Activated naive CD4-positive, alpha-beta T cell treated with anti-CD3 and anti-CD28 coated beads, Interleukin-2, amount 50 U/mL, for 72 hours (primary cell): Measurements from ENCODE around the gene AAMP. TPM values are rescaled to one million over a fixed set of nuclear protein-coding genes. Genes with fewer than 3 reads are reported as not detected.

Experiments used
- ATAC-seq, 2 donors: fragments of 150-1000 bp; cut with Tn5 transposase; 2 replicates each; pipeline ENCODE4 v1.10.0; 2021; ENCODE audit warnings: mild to moderate bottlenecking in 2 of 2, moderate library complexity in 2 of 2
- DNase-seq, 2 donors: peaks; one replicate each; pipeline ENCODE4 v3.0.0; 2021 to 2022; ENCODE audit warnings: low spot score in 2 of 2
- H3K27ac Mint-ChIP-seq, 2 donors: one replicate each; pipeline ENCODE4 v1.8.0; 2022; ENCODE audit warnings: mild to moderate bottlenecking in 2 of 2, mixed read lengths in 2 of 2
- H3K36me3 Mint-ChIP-seq, 2 donors: one replicate each; pipeline ENCODE4 v1.8.0; 2022; ENCODE audit warnings: mixed read lengths in 2 of 2
- H3K9me3 Mint-ChIP-seq, 2 donors: one replicate each; pipeline ENCODE4 v1.8.0; 2022; ENCODE audit warnings: mixed read lengths in 2 of 2
- total RNA-seq, 2 donors: library from RNA; stranded (reverse); gene quantifications; one replicate each; pipeline ENCODE4 v1.2.3, GENCODE V29; 2022

Gene AAMP
- total RNA-seq, 2 donors from 2014 or later: 67.7 to 68.4 TPM

DNA sequence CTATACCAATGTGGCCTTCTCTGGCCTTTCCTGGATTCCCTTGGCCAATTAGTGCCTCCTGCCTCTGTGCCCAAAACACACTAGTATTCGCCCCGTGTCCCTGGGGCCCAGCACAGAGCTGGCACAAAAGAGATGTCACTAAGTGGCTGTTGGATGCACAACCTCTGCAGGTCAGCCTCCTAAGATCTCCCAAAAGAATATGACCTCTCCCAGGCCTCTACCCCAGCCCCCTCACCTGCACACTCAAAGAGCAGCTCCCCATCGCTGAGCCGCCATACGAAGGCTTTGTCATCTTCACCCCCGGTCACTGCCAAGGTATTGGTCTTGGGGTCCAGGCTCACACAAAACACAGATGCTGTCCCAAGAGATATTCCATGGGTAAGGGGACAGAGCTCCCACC lies 2.7 kb downstream of the AAMP start:
- no peak for DNase-seq
- no peak for ATAC-seq
- peak overlapping the region; percentile 31 to 73 for H3K27ac Mint-ChIP-seq
- H3K9me3 Mint-ChIP-seq: no peaks in the 10 kb centered on the region
- H3K36me3 Mint-ChIP-seq: peaks cover 12 to 14% of the 10 kb centered on the region in 2 donors

DNA sequence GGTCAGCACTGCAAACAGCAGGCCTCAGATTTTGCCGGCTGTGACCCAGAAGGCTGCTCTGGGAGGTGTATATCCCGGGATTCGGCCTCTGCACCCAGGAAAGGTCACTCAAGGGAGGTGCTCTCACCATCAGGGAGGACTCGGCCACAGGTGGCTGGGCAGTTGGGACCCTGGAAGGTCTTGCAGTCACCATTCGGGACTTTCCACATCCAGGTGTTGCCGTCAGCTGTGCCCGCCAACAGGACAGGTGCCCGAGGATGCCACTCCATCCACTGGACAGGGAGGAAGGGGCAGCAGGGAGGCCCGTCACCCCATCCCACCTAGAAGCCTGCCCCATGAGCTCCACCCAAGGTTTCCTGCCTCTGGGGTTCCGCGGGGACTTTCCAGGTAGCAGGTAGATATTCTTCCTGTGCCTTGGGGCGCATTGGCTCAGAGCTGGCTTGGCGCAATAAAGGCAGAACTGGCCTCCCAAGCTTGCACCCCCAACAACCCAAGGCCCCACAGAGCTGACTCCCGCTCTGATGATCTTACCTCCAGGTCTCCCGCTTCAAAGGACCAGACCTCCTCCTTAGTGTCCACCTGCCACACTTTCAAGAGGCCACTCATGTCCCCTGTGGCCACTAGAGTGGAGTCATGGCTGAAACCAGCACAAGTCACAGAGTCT lies 3.5 kb downstream of the AAMP start:
- H3K27ac Mint-ChIP-seq: peak overlapping the region; percentile 77
- H3K36me3 Mint-ChIP-seq: peaks cover 12 to 14% of the 10 kb centered on the region in 2 donors
- H3K9me3 Mint-ChIP-seq: no peaks in the 10 kb centered on the region
- no peak for DNase-seq
- ATAC-seq: no peak

- Mint-ChIP-seq H3K36me3 (peaks cover 12 to 14% of the 10 kb centered on the region in 2 donors), H3K27ac (peak overlapping the region in 1 of 2 donors; percentile 77), H3K9me3 (no peaks in the 10 kb centered on the region)
- DNase-seq (no peak), ATAC-seq (no peak)
These were observed 4.3 kb downstream of the AAMP start for GRCh38 chr2:218265626-218266025.

GRCh38 chr2:218264773-218265561 lies 5.0 kb downstream of the AAMP start:
- ATAC-seq: no peak
- Mint-ChIP-seq H3K9me3 (no peaks in the 10 kb centered on the region), H3K27ac (peak overlapping the region in 1 of 2 donors; percentile 74), H3K36me3 (peaks cover 8 to 14% of the 10 kb centered on the region in 2 donors)
- no peak for DNase-seq

DNA sequence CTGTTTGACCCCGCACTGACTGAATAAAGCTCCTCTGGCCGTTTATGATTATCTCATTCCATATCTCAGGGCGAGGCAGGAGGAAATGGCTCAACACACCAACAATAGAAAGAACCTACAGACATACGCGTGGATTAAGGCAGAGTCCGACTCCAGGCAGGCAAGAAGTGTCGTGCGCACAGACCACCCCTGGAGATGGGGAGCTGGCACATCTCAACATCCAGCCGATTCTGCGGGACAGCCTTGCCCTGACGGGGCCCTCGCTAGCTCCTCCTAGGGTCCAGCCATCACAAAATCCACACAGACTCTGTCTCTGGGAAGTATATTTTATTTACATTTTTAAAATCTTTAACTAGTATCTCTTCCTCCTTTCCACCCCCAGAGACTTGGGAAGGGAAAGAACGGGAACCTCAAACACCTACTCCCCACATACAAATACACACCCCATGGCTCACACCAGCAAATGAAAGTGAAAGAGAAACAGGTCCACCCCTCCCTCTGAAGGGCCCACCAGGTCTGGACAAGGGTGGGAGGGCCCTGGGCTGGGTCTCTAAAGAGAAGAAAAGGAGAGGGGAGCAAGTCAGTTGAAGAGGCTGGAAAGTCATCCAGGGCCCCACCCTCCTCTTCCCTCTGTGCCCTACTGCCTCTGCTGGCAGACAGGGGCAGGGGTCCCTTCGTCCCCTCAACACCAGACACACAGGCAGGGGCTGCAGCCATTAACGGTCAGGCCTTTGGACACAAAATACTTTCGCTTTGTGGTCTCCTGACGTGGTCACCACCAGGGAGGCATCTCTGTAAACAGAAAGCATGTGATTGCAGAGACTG lies 5.9 kb downstream of the AAMP start:
- Mint-ChIP-seq H3K36me3 (peaks cover 0 to 7% of the 10 kb centered on the region in 2 donors), H3K27ac (peak overlapping the region in 1 of 2 donors; percentile 70), H3K9me3 (no peaks in the 10 kb centered on the region)
- ATAC-seq (peak; percentile 21 to 27), DNase-seq (no peak)

DNA sequence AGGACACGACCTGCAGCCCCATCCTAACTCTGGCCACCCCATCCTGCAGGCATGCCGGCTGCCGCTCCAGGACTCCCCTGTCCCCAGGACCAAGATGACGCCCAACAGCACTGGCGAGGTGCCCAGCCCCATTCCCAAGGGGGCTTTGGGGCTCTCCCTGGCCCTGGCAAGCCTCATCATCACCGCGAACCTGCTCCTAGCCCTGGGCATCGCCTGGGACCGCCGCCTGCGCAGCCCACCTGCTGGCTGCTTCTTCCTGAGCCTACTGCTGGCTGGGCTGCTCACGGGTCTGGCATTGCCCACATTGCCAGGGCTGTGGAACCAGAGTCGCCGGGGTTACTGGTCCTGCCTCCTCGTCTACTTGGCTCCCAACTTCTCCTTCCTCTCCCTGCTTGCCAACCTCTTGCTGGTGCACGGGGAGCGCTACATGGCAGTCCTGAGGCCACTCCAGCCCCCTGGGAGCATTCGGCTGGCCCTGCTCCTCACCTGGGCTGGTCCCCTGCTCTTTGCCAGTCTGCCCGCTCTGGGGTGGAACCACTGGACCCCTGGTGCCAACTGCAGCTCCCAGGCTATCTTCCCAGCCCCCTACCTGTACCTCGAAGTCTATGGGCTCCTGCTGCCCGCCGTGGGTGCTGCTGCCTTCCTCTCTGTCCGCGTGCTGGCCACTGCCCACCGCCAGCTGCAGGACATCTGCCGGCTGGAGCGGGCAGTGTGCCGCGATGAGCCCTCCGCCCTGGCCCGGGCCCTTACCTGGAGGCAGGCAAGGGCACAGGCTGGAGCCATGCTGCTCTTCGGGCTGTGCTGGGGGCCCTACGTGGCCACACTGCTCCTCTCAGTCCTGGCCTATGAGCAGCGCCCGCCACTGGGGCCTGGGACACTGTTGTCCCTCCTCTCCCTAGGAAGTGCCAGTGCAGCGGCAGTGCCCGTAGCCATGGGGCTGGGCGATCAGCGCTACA lies 7.0 kb downstream of the AAMP start:
- ATAC-seq (peak in 1 of 2 donors; percentile 7), DNase-seq (no peak)
- Mint-ChIP-seq H3K27ac (peak overlapping the region; percentile 14 to 16), H3K9me3 (no peaks in the 10 kb centered on the region), H3K36me3 (peaks cover 0 to 7% of the 10 kb centered on the region in 2 donors)

DNA sequence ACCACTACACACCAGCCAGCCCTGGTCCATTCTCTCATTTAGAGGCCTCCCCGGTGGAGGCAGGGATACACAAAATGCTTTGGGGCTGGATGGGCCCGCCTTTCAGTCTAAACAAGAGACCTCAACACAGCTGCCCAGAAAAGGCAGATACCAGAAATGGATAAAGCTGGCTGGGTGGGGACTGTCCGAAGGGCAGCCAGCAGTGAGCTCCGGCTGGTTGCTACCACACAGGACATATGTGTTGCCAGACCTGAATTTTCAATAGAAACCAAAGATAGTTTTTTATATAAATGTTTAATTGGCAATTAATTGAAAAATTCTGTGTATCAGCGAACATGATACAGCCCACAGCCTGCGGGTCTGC lies 7.7 kb downstream of the AAMP start:
- peak overlapping the region in 1 of 2 donors; percentile 29 for H3K27ac Mint-ChIP-seq
- ATAC-seq: no peak
- DNase-seq: no peak
- peaks cover 0 to 2% of the 10 kb centered on the region in 2 donors for H3K36me3 Mint-ChIP-seq
- no peaks in the 10 kb centered on the region for H3K9me3 Mint-ChIP-seq

- DNase-seq: no peak
- H3K9me3 Mint-ChIP-seq: no peaks in the 10 kb centered on the region
- no peak for ATAC-seq
- H3K27ac Mint-ChIP-seq: peak overlapping the region in 1 of 2 donors; percentile 73
- H3K36me3 Mint-ChIP-seq: no peaks in the 10 kb centered on the region
These were observed 8.3 kb downstream of the AAMP start for GRCh38 chr2:218261423-218262236.

- H3K36me3 Mint-ChIP-seq: no peaks in the 10 kb centered on the region
- H3K9me3 Mint-ChIP-seq: no peaks in the 10 kb centered on the region
- H3K27ac Mint-ChIP-seq: peak within 1 kb of the TSS; percentile 68 to 73
- ATAC-seq (peak in 1 of 2 donors; percentile 3), DNase-seq (no peak)
These were observed 9.1 kb downstream of the AAMP start, which contains the start of gene GPBAR1 for GRCh38 chr2:218260742-218261422. GPBAR1 (plus strand) TSS chr2:218261015; CDS start chr2:218262725, 1,710 bp downstream.

DNA sequence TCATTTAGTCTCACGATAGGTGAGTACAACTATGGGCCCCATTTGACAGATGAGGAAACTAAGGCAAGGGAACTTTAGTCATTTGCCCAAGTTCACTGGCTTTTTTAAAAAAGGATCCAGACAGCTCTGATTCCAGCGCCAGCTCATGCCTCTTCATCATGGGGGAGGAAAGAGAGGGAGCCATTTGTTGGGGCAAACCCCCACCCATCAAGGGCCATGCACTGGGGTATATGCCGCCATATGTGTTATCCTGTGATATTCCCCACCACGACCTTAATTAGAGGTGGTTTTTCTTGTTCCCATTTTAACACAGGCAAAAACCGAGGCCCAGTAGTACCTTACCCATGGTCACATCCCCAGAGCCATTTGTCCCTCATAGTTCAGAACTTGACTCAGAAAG lies 9.8 kb downstream of the AAMP start:
- ATAC-seq: no peak
- DNase-seq: no peak
- peak overlapping the region; percentile 60 to 68 for H3K27ac Mint-ChIP-seq
- no peaks in the 10 kb centered on the region for H3K9me3 Mint-ChIP-seq
- H3K36me3 Mint-ChIP-seq: peaks cover 0 to 4% of the 10 kb centered on the region in 2 donors

DNA sequence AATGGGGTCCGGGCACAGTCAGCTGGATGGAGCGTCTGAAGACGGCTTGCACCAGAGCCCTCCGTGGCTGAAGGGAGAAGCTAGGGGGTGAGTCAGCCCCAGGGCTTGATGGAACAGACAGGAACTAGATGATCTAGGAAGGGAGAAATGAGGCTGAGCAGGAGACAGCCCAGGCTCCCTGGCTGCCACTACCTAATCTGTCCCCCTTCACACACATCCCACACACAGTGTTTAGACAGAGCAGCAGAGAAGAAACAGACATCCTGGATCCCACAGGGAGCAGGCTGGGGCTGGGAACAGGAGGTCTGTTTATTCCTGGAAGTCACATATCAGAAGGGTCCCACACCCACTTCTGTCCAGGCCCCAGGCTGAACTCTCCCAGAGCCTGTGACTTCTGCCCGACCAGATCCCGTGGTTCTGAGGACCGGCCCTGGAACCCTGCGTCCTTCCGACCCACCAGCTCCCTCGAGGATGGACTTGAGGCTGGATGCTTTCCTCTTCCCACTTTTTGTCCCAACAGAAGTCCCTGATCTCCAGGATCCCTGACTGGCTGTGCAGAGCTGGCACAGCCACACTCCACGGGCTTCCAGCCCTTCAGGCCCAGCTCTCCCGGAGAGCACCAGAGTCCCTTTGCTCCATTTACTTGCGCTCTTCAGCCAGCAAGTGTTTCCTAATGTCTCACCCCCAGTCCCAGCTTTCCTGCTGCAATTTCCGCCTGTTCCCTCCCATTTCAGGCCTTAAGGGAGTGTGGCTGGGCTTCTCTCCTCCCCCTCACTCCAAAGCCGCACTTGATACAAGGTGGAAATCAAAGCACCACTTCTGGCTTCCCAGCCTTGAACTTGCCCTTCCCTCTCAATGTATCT lies 10.6 kb downstream of the AAMP start:
- no peak for ATAC-seq
- peak in 1 of 2 donors; percentile 52 for DNase-seq
- peaks cover 0 to 9% of the 10 kb centered on the region in 2 donors for H3K36me3 Mint-ChIP-seq
- H3K27ac Mint-ChIP-seq: peak overlapping the region; percentile 68 to 94
- no peaks in the 10 kb centered on the region for H3K9me3 Mint-ChIP-seq

DNA sequence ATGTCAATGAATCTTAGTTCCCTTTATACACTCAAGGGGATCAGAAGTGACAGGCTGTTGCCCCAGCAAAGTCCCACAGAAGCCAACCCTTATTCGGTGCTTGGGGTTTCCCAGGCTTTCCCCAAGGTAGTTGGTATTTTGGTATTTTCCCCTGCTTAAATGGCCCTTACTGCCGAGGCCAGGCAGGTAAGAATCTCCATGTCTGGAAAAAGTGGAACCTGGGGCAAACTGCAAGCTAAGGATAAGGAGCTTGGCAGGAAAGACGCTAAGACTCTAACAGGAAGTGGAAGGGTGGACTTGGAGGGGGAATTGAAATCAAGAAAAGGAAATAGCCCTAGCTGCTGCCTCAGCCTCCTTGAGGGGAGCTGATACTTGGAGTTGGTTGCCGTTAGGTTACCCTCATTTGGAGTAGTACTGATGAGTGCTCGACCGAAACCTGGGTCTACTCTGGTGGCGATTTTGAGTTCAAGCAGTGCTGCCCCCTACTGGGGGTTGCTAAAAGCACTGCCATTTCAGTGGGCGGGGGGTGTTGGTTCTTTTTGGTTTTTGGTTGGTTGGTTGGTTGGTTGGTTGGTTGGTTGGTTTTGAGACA lies 12.5 kb downstream of the AAMP start:
- ATAC-seq: peak; percentile 63 to 74

DNA sequence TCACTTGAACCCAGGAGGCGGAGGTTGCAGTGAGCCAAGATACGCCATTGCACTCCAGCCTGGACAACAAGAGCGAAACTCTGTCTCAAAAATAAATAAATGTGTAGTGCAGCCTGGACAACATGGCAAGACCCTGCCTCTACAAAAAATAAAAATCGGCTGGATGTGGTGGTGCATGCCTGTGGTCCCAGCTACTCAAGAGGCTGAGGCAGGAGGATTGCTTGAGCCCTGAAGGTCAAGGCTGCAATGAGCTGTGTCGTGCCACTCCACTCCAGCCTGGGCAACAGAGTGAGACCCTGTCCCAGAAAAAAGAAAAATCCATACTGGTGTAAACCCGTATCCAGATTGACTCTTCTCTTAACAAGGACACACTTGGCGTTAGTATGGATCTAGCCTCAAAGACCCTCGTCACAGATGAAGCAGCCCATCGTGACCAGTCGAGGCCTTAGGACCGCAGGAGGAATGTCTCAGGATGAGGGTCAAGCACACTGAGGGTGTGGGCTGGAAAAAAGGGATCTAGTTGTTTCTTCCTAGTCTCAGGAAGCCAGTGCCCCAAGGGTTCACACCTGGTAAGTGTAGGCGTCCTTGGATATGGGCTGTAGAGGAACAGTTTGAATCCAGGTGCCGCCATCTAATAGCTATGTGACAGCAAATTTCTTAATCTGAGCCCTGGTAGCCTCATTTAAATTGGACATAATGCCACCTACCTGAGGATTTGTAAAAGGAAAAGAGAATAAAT lies 13.2 kb downstream of the AAMP start:
- H3K27ac Mint-ChIP-seq: peak overlapping the region; percentile 36 to 68
- H3K9me3 Mint-ChIP-seq: no peaks in the 10 kb centered on the region
- peak in 1 of 2 donors; percentile 2 for ATAC-seq
- DNase-seq: peak in 1 of 2 donors; percentile 37
- peaks cover 7 to 9% of the 10 kb centered on the region in 2 donors for H3K36me3 Mint-ChIP-seq

More for the DNA sequence above, 12.5 kb downstream of the AAMP start:
- H3K36me3 Mint-ChIP-seq: peaks cover 7 to 9% of the 10 kb centered on the region in 2 donors
- peak overlapping the region; percentile 68 to 74 for H3K27ac Mint-ChIP-seq
- no peaks in the 10 kb centered on the region for H3K9me3 Mint-ChIP-seq
- DNase-seq: peak; percentile 67 to 81
